Nephron (organoid): Measurements from ENCODE around the gene GOT2.

Source experiments
- H3K27ac Mint-ChIP-seq, 3 experiments: 2 replicates each; pipeline ENCODE4 v1.8.0; 2020; ENCODE audit warnings: mixed read lengths in 3 of 3, mild to moderate bottlenecking in 2 of 3, moderate library complexity in 1 of 3
- H3K27me3 Mint-ChIP-seq: 2 replicates; pipeline ENCODE4 v1.8.0; 2021; ENCODE audit warnings: low read depth, mild to moderate bottlenecking, moderate library complexity, mixed read lengths
- H3K36me3 Mint-ChIP-seq: 2 replicates; pipeline ENCODE4 v1.8.0; 2020; ENCODE audit warnings: low read depth, mixed read lengths
- H3K4me1 Mint-ChIP-seq: 2 replicates; pipeline ENCODE4 v1.8.0; 2020; ENCODE audit warnings: mixed read lengths
- H3K4me3 Mint-ChIP-seq, 3 experiments: 2 replicates each; pipeline ENCODE4 v1.8.0; 2020; ENCODE audit warnings: mild to moderate bottlenecking in 3 of 3, mixed read lengths in 3 of 3, moderate library complexity in 2 of 3
- H3K9me3 Mint-ChIP-seq: 2 replicates; pipeline ENCODE4 v1.8.0; 2020; ENCODE audit warnings: mixed read lengths
- TF ChIP-seq, protein P1 (sequence below), 3 experiments: fragments of 200-600 bp; sonication (generic); IDR thresholded peaks; one replicate each; pipeline ENCODE4 v1.5.0; 2021; ENCODE audit warnings: antibody characterized with exemption in 3 of 3; ENCODE audit not compliant: unreplicated experiment in 3 of 3

GOT2 gene

DNA sequence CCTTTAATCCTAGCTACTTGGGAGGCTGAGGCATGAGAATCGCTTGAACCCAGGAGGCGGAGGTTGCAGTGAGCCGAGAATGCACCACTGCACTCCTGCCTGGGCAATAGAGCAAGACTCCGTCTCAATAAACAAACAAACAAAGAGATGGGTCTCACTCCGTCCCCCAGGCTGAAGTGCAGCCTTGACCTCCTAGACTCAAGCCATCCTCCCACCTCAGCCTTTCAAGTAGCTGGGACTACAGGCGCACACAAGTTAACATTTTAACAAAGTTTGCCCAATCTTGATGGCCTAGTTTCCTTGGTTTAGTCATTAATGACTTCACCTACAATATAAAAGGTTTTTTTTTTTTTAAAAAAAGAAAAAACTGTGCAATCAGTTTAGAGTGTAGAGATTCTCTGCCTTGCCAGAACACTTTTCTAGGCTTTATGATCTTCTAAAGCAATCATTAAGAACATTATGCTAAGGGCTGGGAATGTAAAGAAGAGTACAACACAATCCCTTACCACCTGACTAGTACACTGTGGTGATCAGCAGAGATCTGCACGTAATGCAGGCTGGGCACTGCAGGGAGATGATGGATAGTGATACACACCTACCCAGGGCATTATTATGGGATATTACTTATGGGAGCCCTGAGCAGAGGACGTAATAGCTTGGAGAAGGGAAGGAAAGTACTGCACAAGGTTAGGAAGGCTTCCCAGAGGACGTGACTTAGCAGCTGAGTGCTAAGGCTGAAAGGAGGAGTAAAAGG, 6.9 kb downstream of the GOT2 start:
- H3K27ac Mint-ChIP-seq, result peak overlapping the region in 2 of 3 experiments; percentile 15 to 75
- no peaks in the 10 kb centered on the region for H3K9me3 Mint-ChIP-seq
- H3K36me3 Mint-ChIP-seq, result peaks cover 3% of the 10 kb centered on the region
- TF ChIP-seq, protein P1, sequence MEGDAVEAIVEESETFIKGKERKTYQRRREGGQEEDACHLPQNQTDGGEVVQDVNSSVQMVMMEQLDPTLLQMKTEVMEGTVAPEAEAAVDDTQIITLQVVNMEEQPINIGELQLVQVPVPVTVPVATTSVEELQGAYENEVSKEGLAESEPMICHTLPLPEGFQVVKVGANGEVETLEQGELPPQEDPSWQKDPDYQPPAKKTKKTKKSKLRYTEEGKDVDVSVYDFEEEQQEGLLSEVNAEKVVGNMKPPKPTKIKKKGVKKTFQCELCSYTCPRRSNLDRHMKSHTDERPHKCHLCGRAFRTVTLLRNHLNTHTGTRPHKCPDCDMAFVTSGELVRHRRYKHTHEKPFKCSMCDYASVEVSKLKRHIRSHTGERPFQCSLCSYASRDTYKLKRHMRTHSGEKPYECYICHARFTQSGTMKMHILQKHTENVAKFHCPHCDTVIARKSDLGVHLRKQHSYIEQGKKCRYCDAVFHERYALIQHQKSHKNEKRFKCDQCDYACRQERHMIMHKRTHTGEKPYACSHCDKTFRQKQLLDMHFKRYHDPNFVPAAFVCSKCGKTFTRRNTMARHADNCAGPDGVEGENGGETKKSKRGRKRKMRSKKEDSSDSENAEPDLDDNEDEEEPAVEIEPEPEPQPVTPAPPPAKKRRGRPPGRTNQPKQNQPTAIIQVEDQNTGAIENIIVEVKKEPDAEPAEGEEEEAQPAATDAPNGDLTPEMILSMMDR (IDR thresholded peaks at IDR 0.05; ENCODE audit: unreplicated experiment in 3 of 3), result no peak
- H3K4me1 Mint-ChIP-seq, result no peaks in the 10 kb centered on the region
- H3K4me3 Mint-ChIP-seq, result no peak overlapping the region
- H3K27me3 Mint-ChIP-seq, result no peaks in the 10 kb centered on the region

DNA sequence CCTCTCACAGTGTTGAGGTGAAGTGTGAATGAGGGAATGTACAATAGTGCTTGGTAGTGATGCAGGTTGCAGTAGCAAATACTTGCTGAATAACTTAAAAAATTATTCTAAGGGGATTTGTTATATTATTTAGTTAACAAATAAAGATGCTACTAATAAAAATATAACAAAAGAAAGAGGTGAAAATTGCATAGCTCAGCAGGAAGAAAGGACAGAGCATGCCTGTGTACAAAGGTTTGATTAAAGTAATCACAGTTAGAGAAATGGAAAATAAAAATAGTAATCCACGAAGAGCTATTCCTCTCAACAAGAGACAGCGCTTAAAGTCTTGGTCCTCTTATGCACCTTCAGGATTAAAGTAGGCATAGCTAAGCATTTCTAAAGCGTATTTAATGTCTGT, 11.0 kb downstream of the GOT2 start:
- Mint-ChIP-seq H3K4me1 (no peaks in the 10 kb centered on the region), H3K27me3 (no peaks in the 10 kb centered on the region), H3K36me3 (peaks cover 27% of the 10 kb centered on the region), H3K27ac (no peak overlapping the region), H3K4me3 (no peak overlapping the region), H3K9me3 (no peaks in the 10 kb centered on the region)
- TF ChIP-seq, protein P1 (IDR thresholded peaks at IDR 0.05; ENCODE audit: unreplicated experiment in 3 of 3), result no peak

DNA sequence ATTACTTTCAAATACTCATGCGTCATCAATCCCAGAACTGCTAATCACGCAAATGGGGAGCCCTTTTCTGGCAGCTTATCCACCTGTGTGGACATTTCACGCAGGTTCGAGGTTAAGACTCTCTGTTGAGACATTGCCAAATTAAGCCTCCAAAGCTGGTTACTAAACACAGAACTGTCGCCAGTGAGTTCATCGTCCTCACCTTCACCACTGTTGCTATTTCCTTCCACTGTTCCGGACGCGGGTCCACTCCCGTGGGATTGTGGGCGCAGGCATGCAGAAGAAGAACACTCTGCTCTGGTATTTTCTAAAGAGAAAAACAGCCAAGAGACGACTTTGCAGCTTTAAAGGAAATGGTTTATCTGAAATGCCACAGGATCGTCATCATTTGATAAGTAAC, 16.1 kb downstream of the GOT2 start:
- H3K27me3 Mint-ChIP-seq, result no peaks in the 10 kb centered on the region
- no peak overlapping the region for H3K27ac Mint-ChIP-seq
- H3K9me3 Mint-ChIP-seq, result no peaks in the 10 kb centered on the region
- H3K4me3 Mint-ChIP-seq, result no peak overlapping the region
- peaks cover 64% of the 10 kb centered on the region for H3K36me3 Mint-ChIP-seq
- TF ChIP-seq, protein P1 (IDR thresholded peaks at IDR 0.05; ENCODE audit: unreplicated experiment in 3 of 3), result no peak
- H3K4me1 Mint-ChIP-seq, result no peaks in the 10 kb centered on the region

GRCh38 chr16:58716468-58716867, 17.6 kb downstream of the GOT2 start:
- no peaks in the 10 kb centered on the region for H3K4me1 Mint-ChIP-seq
- no peaks in the 10 kb centered on the region for H3K9me3 Mint-ChIP-seq
- no peak overlapping the region for H3K4me3 Mint-ChIP-seq
- peaks cover 73% of the 10 kb centered on the region for H3K36me3 Mint-ChIP-seq
- TF ChIP-seq, protein P1 (IDR thresholded peaks at IDR 0.05; ENCODE audit: unreplicated experiment in 3 of 3), result no peak
- H3K27ac Mint-ChIP-seq, result no peak overlapping the region
- no peaks in the 10 kb centered on the region for H3K27me3 Mint-ChIP-seq

- H3K27me3 Mint-ChIP-seq, result no peaks in the 10 kb centered on the region
- peaks cover 69% of the 10 kb centered on the region for H3K36me3 Mint-ChIP-seq
- TF ChIP-seq, protein P1 (IDR thresholded peaks at IDR 0.05; ENCODE audit: unreplicated experiment in 3 of 3), result no peak
- H3K27ac Mint-ChIP-seq, result no peak overlapping the region
- no peaks in the 10 kb centered on the region for H3K4me1 Mint-ChIP-seq
- no peak overlapping the region for H3K4me3 Mint-ChIP-seq
- H3K9me3 Mint-ChIP-seq, result no peaks in the 10 kb centered on the region
Observed at GRCh38 chr16:58713742-58714141, 20.4 kb downstream of the GOT2 start.

DNA sequence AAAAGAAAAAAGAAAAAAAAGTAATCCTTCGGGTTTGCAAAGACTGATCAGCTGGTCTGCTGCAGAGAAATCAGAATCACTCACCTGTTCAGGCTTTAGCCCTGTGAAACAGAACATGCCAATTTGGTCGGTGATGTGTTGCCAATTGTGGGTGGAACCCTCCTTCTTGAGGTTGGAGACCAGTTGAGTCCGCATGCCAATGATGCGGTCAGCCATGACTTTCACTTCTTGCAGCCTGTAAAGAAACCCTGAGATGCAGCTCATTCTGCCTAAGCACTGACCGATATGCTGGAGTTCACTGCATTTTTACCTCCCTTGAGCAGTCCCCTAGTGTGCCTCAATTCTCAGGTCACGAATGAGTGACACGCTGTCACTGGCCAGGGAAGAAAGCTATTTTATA, 24.8 kb downstream of the GOT2 start:
- Mint-ChIP-seq H3K4me3 (no peak overlapping the region), H3K4me1 (no peaks in the 10 kb centered on the region), H3K27me3 (no peaks in the 10 kb centered on the region), H3K27ac (peak overlapping the region; percentile 73 to 85 (median 77)), H3K9me3 (no peaks in the 10 kb centered on the region), H3K36me3 (peaks cover 59% of the 10 kb centered on the region)
- TF ChIP-seq, protein P1 (IDR thresholded peaks at IDR 0.05; ENCODE audit: unreplicated experiment in 3 of 3), result no peak
